K562 (cell line): Measurements from ENCODE around the gene HELZ.

Experiments
- CC2D1A ChIP-seq: fragments of 450-650 bp; IDR thresholded peaks from 2 replicates; pipeline ENCODE4 v1.6.1; 2017; ENCODE audit warnings: mild to moderate bottlenecking
- CREBBP ChIP-seq: IDR thresholded peaks from one replicate; pipeline ENCODE4 v1.6.1; 2012; ENCODE audit warnings: low read depth, mild to moderate bottlenecking, control low read depth, inconsistent platforms, low read length
- GTF2F1 ChIP-seq: IDR thresholded peaks from 2 replicates; pipeline ENCODE4 v1.6.1; 2011; ENCODE audit warnings: low read depth, low read length, improper control_type of control experiment
- KDM1A ChIP-seq, 2 experiments: fragments of 450-650 bp; IDR thresholded peaks; 2 replicates each; pipeline ENCODE4 v1.6.1; 2016; ENCODE audit warnings: mild to moderate bottlenecking in 2 of 2
- MEF2D ChIP-seq: conservative IDR thresholded peaks from 2 replicates; pipeline ENCODE4 v1.6.1; 2016; ENCODE audit warnings: low read depth, missing genetic modification characterization, missing compliant biosample characterization
- SRF ChIP-seq, 2 experiments: fragments of 250-450, 450-650 bp in 1 of 2; sonication (Bioruptor Pico) in 1 of 2; sonication (generic) in 1 of 2; formaldehyde crosslinking; IDR thresholded peaks; 2 replicates each; pipeline versions ENCODE4 v1.5.0 to v1.5.1; 2020 to 2022; ENCODE audit warnings: mild to moderate bottlenecking in 1 of 2, missing genetic modification reagents in 1 of 2
- ZBTB8A ChIP-seq: fragments of 450-650 bp; IDR thresholded peaks from 2 replicates; pipeline ENCODE4 v1.6.1; 2018; ENCODE audit warnings: mild to moderate bottlenecking, moderate library complexity; ENCODE audit not compliant: partially characterized antibody

GRCh38 chr17:67051837-67052236 lies 193.2 kb downstream of the HELZ start:
- TF ChIP-seq SRF (CRISPR knock-in tag; IDR thresholded peaks at IDR 0.05) (no peak), MEF2D (tag) (no peak), CC2D1A (no peak), GTF2F1 (no peak), KDM1A (IDR thresholded peaks at IDR 0.05) (no peak), ZBTB8A (no peak), CREBBP (no peak)
